GM23248 (cell line): ENCODE results near the gene ADGRE2.

Experiments
- EZH2 ChIP-seq: fragments of 200-600 bp; sonication (generic); IDR thresholded peaks from 2 replicates; pipeline ENCODE4 v1.6.1; 2018; ENCODE audit warnings: antibody characterized with exemption, mild to moderate bottlenecking; ENCODE audit not compliant: insufficient read depth, poor library complexity, severe bottlenecking
- EZH2phosphoT487 ChIP-seq: fragments of 200-600 bp; sonication (generic); IDR thresholded peaks from 2 replicates; pipeline ENCODE4 v1.6.1; 2018; ENCODE audit warnings: antibody characterized with exemption, moderate library complexity, mild to moderate bottlenecking, low read depth; ENCODE audit not compliant: insufficient read depth

DNA sequence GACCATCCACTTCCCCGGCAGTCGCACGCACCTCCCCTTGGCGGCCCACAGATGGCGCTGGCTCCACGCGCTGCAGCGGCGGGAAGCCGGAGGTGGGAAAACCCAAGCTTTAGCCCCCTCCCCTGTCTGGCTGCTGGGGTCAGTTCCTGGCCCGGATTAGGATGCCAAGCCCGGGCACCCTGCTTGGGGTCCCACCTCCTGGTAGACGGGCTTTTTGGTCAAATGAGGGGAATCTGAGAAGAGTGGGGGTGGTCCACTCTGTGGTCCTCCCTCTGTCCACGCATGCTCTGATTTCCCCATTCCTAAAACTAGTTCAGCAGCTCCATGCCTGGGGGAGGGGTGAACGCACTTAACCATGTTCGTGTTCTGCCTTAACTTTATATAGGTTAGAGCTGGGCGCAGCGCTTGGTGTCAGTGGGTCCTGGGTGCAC, 8.1 kb upstream of the ADGRE2 start:
- TF ChIP-seq EZH2phosphoT487 (no peak), EZH2 (no peak)
